ENCODE data around the gene RTF2.

The RTF2 gene

DNA sequence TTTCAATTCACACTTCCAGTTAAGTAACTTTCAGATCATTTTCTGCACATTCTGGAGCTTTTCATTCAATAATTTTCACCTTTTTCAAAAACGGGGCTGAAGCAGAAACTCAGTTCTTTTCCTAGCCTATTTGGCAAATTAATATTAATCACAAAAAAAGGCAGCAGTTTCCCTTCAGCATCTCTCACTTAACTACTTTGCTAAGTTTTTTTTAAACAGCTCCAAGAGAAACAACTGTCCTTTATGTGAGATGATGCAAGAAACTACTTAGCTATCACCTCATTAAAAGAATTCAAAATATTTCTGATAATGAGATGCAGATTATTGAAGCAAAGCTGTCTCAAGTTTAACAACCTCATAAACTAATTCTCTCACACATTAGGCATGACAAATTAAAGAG is 44.5 kb upstream of the RTF2 start:
- H3K4me3 ChIP-seq (ENCODE audit: low read depth, low read length), result no peak overlapping the region
- no peak for DNase-seq (ENCODE audit: low read depth)
- TF ChIP-seq, protein P1, sequence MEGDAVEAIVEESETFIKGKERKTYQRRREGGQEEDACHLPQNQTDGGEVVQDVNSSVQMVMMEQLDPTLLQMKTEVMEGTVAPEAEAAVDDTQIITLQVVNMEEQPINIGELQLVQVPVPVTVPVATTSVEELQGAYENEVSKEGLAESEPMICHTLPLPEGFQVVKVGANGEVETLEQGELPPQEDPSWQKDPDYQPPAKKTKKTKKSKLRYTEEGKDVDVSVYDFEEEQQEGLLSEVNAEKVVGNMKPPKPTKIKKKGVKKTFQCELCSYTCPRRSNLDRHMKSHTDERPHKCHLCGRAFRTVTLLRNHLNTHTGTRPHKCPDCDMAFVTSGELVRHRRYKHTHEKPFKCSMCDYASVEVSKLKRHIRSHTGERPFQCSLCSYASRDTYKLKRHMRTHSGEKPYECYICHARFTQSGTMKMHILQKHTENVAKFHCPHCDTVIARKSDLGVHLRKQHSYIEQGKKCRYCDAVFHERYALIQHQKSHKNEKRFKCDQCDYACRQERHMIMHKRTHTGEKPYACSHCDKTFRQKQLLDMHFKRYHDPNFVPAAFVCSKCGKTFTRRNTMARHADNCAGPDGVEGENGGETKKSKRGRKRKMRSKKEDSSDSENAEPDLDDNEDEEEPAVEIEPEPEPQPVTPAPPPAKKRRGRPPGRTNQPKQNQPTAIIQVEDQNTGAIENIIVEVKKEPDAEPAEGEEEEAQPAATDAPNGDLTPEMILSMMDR (IDR thresholded peaks at IDR 0.05; ENCODE audit: control insufficient read depth, extremely low read depth, insufficient read depth), result no peak

DNA sequence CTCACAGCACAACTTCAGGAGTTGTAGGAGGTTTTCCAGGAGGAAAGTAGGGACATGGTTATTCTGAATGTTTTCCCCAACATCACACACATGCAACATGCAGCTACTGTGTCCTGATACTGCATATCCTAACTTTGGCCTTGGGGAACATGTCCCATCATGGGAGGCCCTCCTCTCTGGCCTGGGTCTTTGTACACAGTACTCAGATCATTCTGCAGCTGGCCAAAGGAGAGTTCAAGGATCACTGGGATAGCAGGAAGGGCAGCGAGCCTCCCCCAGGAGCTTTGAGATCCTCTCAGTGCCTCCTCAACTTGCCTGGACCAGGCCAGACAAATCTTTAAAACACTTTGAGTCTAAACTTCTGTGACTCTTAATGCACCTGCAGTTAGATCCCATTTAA is 43.5 kb upstream of the RTF2 start:
- TF ChIP-seq, protein P1 (IDR thresholded peaks at IDR 0.05; ENCODE audit: control insufficient read depth, extremely low read depth, insufficient read depth), result no peak
- H3K4me3 ChIP-seq (ENCODE audit: low read depth, low read length), result no peak overlapping the region
- no peak for DNase-seq (ENCODE audit: low read depth)

GRCh38 chr20:56426026-56426425 is 42.4 kb upstream of the RTF2 start:
- DNase-seq (ENCODE audit: low read depth), result no peak
- TF ChIP-seq, protein P1 (IDR thresholded peaks at IDR 0.05; ENCODE audit: control insufficient read depth, extremely low read depth, insufficient read depth), result no peak
- H3K4me3 ChIP-seq (ENCODE audit: low read depth, low read length), result no peak overlapping the region

- TF ChIP-seq, protein P1 (IDR thresholded peaks at IDR 0.05; ENCODE audit: control insufficient read depth, extremely low read depth, insufficient read depth), result no peak
- DNase-seq (ENCODE audit: low read depth), result no peak
- H3K4me3 ChIP-seq (ENCODE audit: low read depth, low read length), result no peak overlapping the region
These were observed 41.5 kb upstream of the RTF2 start for GRCh38 chr20:56426926-56427325.

DNA sequence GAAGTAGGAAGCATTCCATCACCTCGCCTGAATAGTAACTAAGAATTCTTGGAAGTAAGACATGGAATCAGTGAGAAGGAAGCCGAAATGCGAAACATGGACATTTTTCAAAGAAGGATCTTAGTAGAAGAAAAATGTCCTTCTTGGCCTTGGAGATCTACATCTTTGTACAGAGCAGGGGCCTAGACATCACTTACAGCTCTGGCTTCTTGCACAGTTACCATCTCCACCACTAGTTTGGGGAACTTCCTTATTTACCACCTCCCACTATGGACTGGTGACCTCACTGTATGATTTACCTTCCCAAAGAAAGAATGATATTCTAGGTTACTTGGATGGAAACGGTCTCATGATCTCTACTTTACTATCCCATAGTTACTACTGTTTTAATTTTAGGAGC is 40.6 kb upstream of the RTF2 start:
- TF ChIP-seq, protein P1 (IDR thresholded peaks at IDR 0.05; ENCODE audit: control insufficient read depth, extremely low read depth, insufficient read depth), result no peak
- no peak overlapping the region for H3K4me3 ChIP-seq (ENCODE audit: low read depth, low read length)
- no peak for DNase-seq (ENCODE audit: low read depth)

- TF ChIP-seq, protein P1 (IDR thresholded peaks at IDR 0.05; ENCODE audit: control insufficient read depth, extremely low read depth, insufficient read depth), result no peak
- DNase-seq (ENCODE audit: low read depth), result no peak
- H3K4me3 ChIP-seq (ENCODE audit: low read depth, low read length), result no peak overlapping the region
These were observed 40.0 kb upstream of the RTF2 start for GRCh38 chr20:56428410-56428809.

GRCh38 chr20:56428881-56429280 is 39.5 kb upstream of the RTF2 start:
- H3K4me3 ChIP-seq (ENCODE audit: low read depth, low read length), result no peak overlapping the region
- TF ChIP-seq, protein P1 (IDR thresholded peaks at IDR 0.05; ENCODE audit: control insufficient read depth, extremely low read depth, insufficient read depth), result no peak
- no peak for DNase-seq (ENCODE audit: low read depth)
